ENCODE data around the gene PRR13.

GRCh38 chr12:53443955-53444354 lies 2.4 kb downstream of the PRR13 start:
- TF ChIP-seq POLR2A (IDR thresholded peaks at IDR 0.05; ENCODE audit: low read length) (no peak), GATA1 (IDR thresholded peaks at IDR 0.05; ENCODE audit: low read depth, low read length) (no peak)

Data from erythroblast (primary cell).